SU-DHL-6 (cell line): Measurements from ENCODE around the gene PDIK1L.

Source experiments
- EZH2phosphoT487 ChIP-seq: fragments of 200-600 bp; sonication (generic), shearing (Covaris generic); conservative IDR thresholded peaks from 2 replicates; pipeline ENCODE4 v1.6.1; 2018; ENCODE audit warnings: mild to moderate bottlenecking, antibody characterized with exemption, low read length, moderate library complexity, mixed read lengths
- TF ChIP-seq, protein P1 (sequence below): fragments of 200-600 bp; sonication (generic); IDR thresholded peaks from one replicate; pipeline ENCODE4 v1.5.1; 2017; ENCODE audit warnings: antibody characterized with exemption, mild to moderate bottlenecking, low read length, moderate library complexity; ENCODE audit not compliant: insufficient read depth, poor library complexity, severe bottlenecking

- TF ChIP-seq, protein P1, sequence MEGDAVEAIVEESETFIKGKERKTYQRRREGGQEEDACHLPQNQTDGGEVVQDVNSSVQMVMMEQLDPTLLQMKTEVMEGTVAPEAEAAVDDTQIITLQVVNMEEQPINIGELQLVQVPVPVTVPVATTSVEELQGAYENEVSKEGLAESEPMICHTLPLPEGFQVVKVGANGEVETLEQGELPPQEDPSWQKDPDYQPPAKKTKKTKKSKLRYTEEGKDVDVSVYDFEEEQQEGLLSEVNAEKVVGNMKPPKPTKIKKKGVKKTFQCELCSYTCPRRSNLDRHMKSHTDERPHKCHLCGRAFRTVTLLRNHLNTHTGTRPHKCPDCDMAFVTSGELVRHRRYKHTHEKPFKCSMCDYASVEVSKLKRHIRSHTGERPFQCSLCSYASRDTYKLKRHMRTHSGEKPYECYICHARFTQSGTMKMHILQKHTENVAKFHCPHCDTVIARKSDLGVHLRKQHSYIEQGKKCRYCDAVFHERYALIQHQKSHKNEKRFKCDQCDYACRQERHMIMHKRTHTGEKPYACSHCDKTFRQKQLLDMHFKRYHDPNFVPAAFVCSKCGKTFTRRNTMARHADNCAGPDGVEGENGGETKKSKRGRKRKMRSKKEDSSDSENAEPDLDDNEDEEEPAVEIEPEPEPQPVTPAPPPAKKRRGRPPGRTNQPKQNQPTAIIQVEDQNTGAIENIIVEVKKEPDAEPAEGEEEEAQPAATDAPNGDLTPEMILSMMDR = no peak
- TF ChIP-seq EZH2phosphoT487 = no peak
These were observed 50.6 kb downstream of the PDIK1L start for GRCh38 chr1:26162220-26162709.
